Temporal lobe (tissue), 1 donor: ENCODE results near the gene ATXN8OS. TPM values are rescaled to one million over a fixed set of nuclear protein-coding genes. Genes with fewer than 3 reads are reported as not detected.

Experiments
- total RNA-seq: library from RNA; depleted of rRNA; stranded (reverse); fragments of >200 nt; gene quantifications from one replicate; pipeline ENCODE4 v1.2.3, GENCODE V29; 2014

ATXN8OS gene
- total RNA-seq, 1 donor from 2014 or later, result 1.2 TPM

Other genes starting within 250 kb of the ATXN8OS start
- gene KLHL1, start 626 bp downstream of the ATXN8OS start, total RNA-seq, result 69.3 TPM